ENCODE data around the gene SUSD1. TPM values are rescaled to one million over a fixed set of nuclear protein-coding genes. Genes with fewer than 3 reads are reported as not detected.

The SUSD1 gene
- total RNA-seq, 2 donors from 2014 or later: 6.2 to 10.6 TPM

DNA sequence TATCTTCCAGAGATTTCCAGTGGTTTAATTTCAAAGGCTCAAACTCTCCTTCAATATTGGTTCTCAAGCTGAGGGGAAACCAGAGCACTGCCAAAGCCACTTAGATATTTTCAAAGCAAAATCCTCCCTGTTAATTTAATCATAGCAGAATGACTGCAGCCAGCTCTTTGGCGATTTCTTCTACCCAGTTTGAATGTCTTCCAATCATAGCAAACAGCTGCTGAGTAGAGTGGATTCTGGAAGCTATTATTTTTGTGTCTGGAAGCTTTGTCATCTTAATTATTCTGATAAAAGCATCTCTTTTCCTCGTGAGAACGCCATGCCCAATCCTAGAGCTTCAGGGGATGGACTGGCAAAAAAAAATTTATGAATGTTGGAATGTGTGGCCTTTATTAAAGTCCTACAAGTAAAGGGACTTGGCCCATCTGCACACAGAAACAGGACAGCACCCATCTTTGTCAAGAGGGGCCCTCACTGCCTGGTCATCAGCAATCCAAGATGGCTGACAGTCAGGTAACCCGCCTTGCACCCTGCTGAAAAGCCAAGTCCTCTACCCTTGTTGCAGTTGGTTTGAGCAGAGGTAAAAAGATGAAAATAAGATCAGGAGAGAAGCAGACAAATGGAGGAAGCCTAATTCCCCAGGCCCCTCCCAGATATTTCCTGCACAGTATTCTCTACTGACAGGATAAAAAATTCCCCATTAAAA, 125.1 kb downstream of the SUSD1 start:
- DNase-seq (ENCODE audit: low spot score): no peak
- peak overlapping the region in 1 of 2 donors; percentile 26 for H3K27ac ChIP-seq
- H3K9me3 ChIP-seq: no peaks in the 10 kb centered on the region
- no peak overlapping the region for H3K4me3 ChIP-seq
- H3K4me1 ChIP-seq: peaks cover 0 to 23% of the 10 kb centered on the region in 2 donors
- no peaks in the 10 kb centered on the region for H3K36me3 ChIP-seq
- TF ChIP-seq, protein P1, sequence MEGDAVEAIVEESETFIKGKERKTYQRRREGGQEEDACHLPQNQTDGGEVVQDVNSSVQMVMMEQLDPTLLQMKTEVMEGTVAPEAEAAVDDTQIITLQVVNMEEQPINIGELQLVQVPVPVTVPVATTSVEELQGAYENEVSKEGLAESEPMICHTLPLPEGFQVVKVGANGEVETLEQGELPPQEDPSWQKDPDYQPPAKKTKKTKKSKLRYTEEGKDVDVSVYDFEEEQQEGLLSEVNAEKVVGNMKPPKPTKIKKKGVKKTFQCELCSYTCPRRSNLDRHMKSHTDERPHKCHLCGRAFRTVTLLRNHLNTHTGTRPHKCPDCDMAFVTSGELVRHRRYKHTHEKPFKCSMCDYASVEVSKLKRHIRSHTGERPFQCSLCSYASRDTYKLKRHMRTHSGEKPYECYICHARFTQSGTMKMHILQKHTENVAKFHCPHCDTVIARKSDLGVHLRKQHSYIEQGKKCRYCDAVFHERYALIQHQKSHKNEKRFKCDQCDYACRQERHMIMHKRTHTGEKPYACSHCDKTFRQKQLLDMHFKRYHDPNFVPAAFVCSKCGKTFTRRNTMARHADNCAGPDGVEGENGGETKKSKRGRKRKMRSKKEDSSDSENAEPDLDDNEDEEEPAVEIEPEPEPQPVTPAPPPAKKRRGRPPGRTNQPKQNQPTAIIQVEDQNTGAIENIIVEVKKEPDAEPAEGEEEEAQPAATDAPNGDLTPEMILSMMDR (IDR thresholded peaks at IDR 0.05): no peak
- H3K27me3 ChIP-seq: no peaks in the 10 kb centered on the region

DNA sequence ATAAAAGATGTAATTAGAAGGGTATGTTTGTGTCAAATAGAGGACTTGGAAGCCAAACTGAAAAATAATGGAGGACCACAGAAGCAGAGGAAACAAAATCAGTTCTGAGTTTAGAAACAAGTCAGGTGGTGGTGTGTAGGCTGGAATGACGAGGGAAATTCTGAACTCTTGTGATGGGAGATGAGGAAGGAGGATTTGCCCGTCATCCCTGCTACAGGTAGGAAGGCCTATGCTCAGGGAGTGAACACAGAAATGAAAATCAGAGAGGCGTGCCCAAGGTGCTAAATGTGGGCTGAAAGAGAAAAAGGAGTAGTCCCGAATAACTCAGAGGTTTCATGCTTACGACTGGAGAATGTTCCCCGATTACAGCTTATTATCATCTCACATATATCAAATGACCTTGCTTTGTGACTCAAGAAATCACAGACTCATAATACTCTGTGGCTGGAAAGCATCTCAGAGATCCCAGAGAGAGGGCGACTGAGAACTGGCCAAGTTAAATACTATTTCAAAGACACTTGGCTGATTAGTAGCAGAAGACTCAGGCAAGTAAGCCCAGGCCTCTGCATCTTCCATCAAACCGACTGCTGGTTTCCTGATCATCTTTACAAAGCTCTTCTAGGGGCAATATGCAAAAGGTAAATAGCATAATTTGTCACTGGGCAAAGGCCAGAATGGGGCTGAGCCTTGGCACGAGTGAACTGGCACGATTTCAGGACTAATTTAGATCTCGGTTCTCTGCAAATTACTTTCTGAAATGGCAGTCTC, 126.0 kb downstream of the SUSD1 start:
- TF ChIP-seq, protein P1 (IDR thresholded peaks at IDR 0.05): no peak
- H3K36me3 ChIP-seq: no peaks in the 10 kb centered on the region
- H3K4me1 ChIP-seq: peaks cover 0 to 23% of the 10 kb centered on the region in 2 donors
- no peaks in the 10 kb centered on the region for H3K27me3 ChIP-seq
- H3K4me3 ChIP-seq: no peak overlapping the region
- DNase-seq (ENCODE audit: low spot score): no peak
- peak overlapping the region in 1 of 2 donors; percentile 48 for H3K27ac ChIP-seq
- H3K9me3 ChIP-seq: no peaks in the 10 kb centered on the region

- Histone ChIP-seq H3K27ac (no peak overlapping the region), H3K4me3 (no peak overlapping the region), H3K9me3 (no peaks in the 10 kb centered on the region), H3K27me3 (no peaks in the 10 kb centered on the region), H3K4me1 (peaks cover 0 to 23% of the 10 kb centered on the region in 2 donors), H3K36me3 (no peaks in the 10 kb centered on the region)
- no peak for DNase-seq (ENCODE audit: low spot score)
- TF ChIP-seq, protein P1 (IDR thresholded peaks at IDR 0.05): no peak
These were observed 127.5 kb downstream of the SUSD1 start for GRCh38 chr9:112047538-112048066.

GRCh38 chr9:112046181-112046580, 128.9 kb downstream of the SUSD1 start:
- TF ChIP-seq, protein P1 (IDR thresholded peaks at IDR 0.05): no peak
- Histone ChIP-seq H3K36me3 (no peaks in the 10 kb centered on the region), H3K9me3 (no peaks in the 10 kb centered on the region), H3K27me3 (no peaks in the 10 kb centered on the region), H3K4me1 (peaks cover 0 to 33% of the 10 kb centered on the region in 2 donors), H3K4me3 (no peak overlapping the region), H3K27ac (no peak overlapping the region)
- no peak for DNase-seq (ENCODE audit: low spot score)

- Histone ChIP-seq H3K27me3 (no peaks in the 10 kb centered on the region), H3K9me3 (no peaks in the 10 kb centered on the region), H3K4me3 (no peak overlapping the region), H3K36me3 (no peaks in the 10 kb centered on the region), H3K27ac (no peak overlapping the region), H3K4me1 (peaks cover 0 to 21% of the 10 kb centered on the region in 2 donors)
- no peak for DNase-seq (ENCODE audit: low spot score)
- TF ChIP-seq, protein P1 (IDR thresholded peaks at IDR 0.05): no peak
These were observed 130.2 kb downstream of the SUSD1 start for GRCh38 chr9:112044881-112045280.

Measured in right atrium auricular region (tissue), 2 donors.